ENCODE data around the gene CBX3.
A peak's percentile ranks its signal among the peaks of the same experiment; 100 is the strongest.
"Not testable (repeated sequence)": the region's sequence is repeated elsewhere in the genome, so short reads cannot be mapped to it uniquely, and the experiment has no call there.

CBX3 gene

DNA sequence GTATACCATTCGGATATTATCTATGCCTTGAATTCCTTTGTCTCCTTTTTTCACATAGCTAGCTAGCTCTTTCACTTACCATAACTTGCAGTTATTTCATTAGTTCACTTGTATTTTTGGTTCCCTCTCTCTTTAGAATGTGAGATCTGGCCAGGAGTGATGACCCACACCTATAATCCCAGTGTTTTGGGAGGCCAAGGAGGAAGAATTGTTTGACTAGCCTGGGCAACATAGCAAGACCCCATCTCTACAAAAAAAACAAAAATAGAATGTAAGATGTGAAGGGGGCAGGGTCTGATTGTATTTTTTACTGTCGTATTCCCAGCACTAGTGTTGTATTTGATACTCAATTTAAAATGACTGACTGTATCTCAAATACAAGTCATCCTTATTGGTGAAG is 29.9 kb upstream of the CBX3 start:
- DNase-seq = no peak

DNA sequence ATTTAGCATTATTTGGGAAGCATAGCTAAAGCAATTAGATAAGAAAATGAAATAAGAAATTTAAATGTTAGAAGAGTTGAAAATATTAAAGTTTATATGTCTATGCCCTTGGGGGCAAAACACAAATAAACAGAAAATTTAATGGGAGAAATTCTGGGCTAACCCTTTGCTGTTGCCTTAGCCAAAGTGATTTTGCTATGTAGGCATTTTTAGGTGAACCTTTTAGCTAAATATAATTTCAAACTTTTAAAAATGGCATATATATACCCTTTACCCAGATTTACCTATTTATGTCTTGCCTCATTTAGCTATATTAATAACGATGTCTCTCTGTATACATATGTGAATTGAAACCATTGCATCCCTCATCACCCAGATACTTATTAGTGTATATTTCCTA is 29.5 kb upstream of the CBX3 start:
- no peak for DNase-seq

DNA sequence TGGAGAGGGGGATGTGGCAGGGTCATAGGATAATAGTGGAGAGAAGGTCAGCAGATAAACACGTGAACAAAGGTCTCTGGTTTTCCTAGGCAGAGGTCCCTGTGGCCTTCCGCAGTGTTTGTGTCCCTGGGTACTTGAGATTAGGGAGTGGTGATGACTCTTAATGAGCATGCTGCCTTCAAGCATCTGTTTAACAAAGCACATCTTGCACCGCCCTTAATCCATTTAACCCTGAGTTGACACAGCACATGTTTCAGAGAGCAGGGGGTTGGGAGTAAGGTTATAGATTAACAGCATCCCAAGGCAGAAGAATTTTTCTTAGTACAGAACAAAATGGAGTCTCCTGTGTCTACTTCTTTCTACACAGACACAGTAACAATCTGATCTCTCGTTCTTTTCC is 25.6 kb upstream of the CBX3 start:
- DNase-seq = not testable (repeated sequence)

DNA sequence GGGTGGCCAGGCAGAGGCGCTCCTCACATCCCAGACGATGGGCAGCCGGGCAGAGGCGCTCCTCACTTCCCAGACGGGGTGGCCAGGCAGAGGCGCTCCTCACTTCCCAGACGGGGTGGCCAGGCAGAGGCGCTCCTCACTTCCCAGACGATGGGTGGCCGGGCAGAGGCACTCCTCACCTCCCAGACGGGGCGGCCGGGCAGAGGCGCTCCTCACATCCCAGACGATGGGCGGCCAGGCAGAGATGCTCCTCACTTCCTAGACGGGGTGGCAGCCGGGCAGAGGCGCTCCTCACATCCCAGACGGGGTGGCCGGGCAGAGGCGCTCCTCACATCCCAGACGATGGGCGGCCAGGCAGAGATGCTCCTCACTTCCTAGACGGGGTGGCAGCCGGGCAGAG is 24.8 kb upstream of the CBX3 start:
- not testable (repeated sequence) for DNase-seq

DNA sequence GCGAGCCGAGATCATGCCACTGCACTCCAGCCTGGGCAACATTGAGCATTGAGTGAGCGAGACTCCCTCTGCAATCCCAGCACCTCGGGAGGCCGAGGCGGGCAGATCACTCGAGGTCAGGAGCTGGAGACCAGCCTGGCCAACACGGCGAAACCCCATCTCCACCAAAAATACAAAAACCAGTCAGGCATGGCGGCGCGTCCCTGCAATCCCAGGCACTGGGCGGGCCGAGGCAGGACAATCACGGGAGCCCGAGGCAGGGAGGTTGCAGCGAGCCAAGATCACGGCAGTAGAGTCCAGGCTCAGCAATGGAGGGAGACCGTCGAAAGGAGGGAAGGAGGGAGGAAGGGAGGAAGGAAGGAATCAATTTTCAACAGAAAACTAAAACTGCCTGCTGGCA is 24.3 kb upstream of the CBX3 start:
- not testable (repeated sequence) for DNase-seq

DNA sequence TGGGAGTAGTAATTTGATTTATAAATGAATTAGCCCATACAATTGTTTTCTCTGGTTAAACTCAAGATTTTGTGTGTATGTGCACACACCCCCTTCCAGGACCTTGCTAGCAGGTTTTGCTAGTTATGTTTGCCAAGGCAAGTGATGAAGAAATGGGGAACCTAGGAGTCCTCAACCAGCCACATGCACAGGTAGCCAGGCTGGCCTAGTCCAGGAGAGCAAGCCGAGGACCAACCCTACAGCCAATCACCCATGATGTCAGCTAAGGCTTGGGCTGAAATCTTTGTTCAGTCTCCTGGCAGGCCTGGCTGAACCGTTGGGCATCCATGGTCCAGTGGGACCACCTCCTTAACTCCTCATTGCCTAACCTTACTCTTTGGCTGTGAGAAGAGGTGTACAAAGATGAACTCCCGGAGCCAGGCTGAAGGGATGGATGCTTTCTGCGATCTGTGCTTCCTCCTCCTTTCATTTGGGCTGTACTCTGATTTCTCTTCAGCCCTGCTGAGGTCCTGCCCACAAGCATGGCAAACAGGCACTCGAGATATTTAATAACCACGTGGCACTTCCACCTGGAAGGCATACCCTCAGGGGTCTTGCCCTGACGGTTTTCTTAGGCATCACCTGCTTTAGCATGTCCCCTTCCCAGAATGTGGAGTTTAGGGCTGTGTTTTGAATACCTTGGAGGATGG is 23.1 kb upstream of the CBX3 start:
- no peak for DNase-seq

DNA sequence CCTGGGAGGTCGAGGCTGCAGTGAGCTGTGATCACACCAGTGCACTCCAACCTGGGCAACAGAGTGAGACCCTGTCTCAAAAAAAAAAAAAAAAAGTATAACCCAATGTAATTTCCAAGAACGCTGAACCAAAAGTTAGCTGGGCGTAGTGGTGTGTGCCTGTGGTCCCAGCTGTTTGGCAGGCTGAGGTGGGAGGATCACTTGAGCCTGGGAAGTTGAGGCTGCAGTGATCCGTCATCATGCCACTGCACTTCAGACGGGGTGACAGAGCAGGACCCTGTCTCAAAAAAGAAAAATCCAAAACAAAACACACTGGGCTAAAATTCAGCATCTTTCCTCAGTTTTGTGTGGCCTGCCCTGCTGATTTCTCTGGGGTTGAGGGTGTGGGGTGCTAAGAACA is 22.1 kb upstream of the CBX3 start:
- DNase-seq = no peak

DNA sequence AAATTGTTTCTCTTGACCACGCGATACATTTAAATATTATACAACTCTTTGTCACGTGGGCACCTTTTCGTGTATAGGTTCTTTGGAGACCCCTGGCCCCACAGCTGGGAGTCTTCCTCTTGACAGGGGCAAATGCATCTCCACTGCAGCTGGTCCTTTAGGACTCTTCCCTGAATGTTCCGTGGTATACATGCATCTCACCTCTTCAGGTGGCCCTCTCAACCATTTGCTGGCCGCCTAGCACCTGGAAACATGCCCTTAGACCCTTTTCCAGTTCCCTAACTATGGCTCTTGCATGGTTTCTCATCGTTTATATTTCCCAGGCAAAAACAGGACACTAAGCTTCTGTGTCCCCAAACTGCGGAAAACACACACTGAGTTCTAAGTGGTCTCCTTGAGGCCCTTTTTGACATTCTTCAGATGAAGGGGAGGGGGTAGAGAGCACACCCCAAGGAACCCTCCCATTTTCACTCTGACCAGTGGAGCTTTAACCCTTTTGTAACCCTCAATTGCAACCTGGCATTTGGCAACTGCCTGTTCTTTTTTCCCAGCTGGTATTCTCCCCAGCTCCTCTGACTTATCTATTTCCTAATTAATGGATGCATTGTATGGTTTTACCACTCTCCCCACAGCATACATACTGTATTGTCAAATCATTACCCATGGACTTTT is 21.6 kb upstream of the CBX3 start:
- DNase-seq = no peak

DNA sequence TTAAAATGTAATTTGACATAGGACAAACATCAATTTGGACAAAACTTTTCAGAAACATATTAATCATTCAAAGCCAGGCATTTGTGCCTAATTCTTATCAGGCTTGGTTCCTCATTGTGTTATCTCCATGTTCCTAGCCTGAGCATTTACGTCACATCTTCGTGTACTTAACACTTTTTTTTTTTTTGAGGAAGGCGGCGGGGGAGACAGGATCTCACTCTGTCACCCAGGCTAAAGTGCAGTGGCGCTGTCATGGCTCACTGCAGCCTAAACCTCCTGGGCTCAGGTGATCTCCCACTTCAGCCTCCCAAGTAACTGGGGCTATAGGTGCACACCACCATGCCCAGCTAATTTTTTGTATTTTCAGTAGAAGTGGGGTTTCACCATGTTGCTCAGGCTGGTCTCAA is 20.8 kb upstream of the CBX3 start:
- no peak for DNase-seq

DNA sequence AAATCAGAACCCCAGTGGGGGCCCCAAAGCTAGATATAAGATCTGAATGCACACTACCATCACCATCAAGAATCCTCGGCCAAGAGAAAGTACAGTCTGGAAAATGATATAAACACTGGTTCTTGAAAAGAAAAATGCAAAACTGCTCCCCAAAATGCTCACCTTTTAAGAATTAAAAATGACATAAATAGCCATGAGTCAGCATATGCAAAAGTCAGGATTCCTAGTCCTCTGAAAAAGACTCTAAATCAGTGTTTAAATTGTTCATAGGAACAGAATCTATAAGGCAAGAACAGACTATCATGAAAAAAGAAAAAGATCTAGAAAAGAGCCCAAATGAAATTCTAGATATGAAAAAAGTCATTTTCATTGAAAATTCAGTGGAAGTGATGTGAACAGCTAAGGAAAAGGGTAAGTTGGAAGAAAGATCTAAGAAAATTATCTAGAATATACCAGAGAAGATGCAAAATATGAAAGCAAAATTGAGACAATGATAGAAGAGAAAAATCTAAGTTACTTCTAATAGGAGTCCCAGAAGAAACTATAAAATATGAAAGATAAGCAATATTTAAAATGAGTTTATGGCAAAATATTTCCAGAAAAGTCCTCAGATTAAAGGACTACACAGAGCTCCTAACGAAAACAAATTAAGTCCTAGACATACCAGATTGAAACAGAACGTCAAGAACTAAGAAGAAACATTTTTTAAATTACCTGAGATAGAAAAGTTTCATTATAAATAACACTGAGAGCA is 19.9 kb upstream of the CBX3 start:
- DNase-seq = no peak

DNA sequence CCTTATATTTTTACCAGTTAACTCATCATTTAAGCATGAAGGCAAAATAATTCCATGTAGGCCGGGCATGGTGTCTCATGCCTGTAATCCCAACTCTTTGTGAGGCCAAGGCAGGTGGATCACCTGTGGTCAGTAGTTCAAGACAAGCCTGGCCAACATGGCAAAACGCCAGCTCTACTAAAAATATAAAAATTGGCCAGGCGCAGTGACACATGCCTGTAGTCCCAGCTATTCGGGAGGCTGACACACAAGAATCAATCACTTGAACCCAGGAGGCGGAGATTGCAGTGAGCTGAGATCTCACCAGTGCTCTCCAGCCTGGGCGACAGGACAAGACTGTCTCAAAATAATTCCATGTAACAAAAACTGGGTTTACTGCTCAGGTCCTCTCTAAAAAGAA is 19.3 kb upstream of the CBX3 start:
- DNase-seq = no peak

DNA sequence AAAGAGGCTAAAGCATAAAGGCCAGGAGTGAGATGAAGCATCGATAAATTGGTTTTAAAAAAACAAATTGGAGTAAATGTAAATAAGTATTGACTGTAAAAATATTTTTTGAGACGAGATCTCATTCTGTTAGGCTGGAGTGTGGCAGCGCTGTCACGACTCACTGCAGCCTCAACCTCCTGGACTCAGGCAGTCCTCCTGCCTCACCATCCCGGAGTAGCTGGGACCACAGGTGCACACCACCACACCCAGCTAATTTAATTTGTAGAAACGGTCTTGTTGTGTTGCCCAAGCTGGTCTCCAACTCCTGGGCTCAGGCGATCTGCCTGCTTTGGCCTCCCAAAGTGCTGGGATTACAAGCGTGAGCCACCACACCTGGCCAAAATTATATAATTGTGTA is 18.8 kb upstream of the CBX3 start:
- DNase-seq = no peak

DNA sequence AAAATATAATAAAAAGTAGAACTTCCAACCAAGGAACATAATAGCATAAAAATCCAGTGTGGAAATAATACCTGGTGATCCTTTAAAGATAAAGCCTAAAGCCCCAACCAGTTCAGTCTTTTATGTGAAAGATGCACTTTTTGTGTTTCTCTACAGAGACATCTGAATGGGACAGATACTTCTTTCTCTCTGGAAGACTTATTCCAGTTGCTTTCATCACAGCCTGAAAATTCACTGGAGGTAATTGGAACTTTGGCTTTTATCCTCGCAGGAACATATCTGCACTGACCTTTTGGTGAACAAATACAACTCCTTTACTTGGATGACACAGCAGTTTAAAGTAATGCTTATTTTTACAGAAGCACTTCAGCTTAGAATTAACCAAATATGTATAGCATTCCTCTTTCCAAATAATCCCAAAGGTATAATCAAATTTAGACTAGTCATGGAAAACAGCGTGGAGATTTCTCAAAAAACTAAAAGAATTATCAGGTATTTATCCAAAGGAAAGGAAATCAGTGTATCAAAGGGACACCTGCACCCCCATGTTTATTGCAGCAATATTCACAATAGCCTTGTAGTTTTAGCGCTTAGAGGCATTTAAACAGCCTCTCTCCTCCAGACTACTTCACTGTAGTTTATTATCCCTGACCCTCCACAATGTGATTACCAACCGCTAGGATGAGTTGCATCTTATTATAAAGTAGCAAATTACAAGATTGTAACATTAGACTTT is 17.8 kb upstream of the CBX3 start:
- no peak for DNase-seq

DNA sequence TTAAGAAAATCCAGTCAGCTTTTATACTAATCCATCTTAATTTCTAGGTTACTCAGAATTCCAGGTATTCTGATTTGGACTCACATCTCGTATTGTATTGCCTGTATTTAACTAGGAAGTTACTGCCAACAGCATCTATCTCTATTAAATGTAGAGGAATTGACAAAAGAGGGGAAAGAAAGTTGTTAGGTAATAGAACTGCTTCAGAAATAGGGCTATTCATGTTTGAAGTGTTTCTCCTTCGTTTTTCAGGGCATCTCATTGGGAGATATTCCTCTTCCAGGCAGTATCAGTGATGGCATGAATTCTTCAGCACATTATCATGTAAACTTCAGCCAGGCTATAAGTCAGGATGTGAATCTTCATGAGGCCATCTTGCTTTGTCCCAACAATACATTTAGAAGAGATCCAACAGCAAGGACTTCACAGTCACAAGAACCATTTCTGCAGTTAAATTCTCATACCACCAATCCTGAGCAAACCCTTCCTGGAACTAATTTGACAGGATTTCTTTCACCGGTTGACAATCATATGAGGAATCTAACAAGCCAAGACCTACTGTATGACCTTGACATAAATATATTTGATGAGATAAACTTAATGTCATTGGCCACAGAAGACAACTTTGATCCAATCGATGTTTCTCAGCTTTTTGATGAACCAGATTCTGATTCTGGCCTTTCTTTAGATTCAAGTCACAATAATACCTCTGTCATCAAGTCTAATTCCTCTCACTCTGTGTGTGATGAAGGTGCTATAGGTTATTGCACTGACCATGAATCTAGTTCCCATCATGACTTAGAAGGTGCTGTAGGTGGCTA is 17.1 kb upstream of the CBX3 start:
- not testable (repeated sequence) for DNase-seq

DNA sequence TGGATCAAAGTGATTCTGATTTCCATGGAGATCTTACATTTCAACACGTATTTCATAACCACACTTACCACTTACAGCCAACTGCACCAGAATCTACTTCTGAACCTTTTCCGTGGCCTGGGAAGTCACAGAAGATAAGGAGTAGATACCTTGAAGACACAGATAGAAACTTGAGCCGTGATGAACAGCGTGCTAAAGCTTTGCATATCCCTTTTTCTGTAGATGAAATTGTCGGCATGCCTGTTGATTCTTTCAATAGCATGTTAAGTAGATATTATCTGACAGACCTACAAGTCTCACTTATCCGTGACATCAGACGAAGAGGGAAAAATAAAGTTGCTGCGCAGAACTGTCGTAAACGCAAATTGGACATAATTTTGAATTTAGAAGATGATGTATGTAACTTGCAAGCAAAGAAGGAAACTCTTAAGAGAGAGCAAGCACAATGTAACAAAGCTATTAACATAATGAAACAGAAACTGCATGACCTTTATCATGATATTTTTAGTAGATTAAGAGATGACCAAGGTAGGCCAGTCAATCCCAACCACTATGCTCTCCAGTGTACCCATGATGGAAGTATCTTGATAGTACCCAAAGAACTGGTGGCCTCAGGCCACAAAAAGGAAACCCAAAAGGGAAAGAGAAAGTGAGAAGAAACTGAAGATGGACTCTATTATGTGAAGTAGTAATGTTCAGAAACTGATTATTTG is 16.3 kb upstream of the CBX3 start:
- no peak for DNase-seq

DNA sequence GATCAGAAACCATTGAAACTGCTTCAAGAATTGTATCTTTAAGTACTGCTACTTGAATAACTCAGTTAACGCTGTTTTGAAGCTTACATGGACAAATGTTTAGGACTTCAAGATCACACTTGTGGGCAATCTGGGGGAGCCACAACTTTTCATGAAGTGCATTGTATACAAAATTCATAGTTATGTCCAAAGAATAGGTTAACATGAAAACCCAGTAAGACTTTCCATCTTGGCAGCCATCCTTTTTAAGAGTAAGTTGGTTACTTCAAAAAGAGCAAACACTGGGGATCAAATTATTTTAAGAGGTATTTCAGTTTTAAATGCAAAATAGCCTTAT is 15.7 kb upstream of the CBX3 start:
- DNase-seq = no peak

DNA sequence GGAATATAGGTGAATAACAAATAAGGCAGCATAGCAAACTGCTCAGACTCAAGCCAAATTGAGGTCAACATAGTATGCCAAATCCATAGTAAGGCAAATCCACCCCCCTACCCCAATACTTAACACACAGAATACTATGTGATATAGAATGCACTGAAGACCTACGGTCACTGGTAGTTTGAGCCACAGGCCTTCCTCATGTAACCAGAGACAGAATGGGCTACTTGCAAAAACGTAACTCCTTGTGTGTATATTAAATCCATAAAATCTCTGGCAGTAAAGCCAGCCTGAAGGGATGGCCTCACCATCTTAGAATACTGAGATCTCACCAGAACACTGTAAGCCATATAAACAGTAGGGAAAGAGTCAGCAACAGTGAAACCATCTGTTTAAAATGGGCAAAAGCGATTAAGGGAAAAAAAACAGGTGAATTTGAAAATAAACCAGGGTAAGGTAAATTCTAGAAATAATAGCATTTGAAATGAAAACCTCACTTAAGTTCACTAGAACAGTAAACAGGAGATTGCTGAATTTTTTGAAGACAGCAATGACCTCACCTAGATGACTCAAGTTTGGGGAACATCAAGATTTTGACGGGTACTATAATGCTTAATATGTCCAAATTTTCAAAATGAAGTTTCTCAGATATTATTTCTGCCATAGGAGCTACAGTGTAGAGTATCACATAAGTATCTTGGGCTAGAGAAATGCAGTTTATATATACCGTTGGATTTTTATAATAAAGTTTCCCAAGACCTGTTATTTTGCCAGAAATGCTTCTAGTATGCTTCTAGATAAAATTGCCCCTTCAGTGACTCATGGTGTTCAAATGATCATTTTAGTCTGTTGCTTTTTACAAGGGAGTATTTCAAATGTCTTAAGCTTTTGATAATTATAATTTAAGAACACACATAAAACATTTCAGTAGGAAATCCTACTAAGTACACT is 14.9 kb upstream of the CBX3 start:
- DNase-seq = no peak

DNA sequence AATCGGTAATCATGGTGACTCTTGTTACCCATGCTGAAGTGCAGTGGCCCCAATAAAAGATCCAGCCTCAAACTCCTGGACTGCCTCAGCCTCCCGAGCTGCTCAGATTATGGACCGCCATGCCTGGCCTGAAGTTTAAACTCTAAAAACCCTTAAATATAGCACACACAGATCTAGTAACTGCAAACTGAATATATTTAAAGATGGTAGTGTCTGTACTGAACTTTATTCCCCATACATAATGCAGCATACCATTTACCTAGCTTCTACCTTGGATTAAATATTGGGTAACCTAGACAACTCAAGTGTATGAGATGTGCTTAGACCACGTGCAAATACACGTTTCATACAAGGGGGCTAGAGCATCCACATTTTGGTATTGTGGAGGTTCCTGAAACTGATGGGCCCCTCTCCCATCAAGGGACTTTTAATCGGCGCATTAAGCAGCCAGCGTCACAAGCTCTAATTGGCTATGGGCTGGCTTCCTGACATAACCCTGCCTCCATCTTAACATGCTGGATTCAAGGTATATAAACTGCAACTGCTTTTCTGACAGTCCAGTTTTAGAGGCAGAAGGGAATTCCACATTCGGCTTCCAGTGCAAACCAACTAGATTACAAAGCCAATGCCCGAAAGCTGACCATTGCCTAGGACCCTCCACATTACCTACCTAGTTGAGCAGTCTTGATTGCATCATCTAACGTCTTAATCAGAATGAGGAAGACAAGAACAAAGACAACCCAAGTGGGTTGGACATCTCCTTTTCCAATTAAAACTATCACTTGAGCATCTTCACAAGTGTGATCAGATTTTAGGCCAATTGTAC is 14.0 kb upstream of the CBX3 start:
- DNase-seq = peak; percentile 58

DNA sequence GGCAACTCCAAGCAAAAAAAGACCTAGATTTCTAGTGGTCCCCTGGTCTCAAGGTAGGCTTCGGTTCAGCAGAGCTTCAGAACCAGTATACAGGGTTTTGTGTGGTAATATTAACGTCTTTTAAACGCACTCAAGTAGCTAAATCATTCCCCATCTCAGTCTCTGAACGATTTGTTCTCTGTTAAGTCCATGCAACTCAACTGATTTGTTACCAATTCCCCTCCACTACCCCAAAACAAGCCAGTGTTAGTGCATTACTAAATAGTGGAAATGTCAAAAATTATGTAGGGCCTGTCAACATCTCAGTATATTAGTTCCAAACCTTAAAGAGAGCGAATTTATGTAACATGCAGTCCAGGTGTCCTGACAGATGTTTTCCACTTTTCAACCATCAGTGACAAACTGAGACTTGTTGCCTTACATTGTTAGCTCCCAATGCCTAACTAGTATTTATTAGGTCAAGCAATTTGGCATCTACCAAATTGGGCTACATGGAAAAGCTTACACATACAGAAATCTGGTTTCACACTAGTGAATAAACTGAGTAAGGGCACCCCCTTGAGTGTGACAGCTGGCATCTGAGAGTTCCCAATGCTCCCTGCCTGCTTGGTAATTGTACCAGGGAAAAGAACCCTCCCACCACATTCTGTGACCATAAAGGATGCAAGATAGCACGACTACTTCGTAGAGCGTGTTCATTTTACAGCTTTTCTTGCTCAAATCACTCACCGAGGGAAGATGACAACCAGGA is 13.2 kb upstream of the CBX3 start:
- peak; percentile 54 for DNase-seq

Measured in NCI-H1105 treated with DMSO at 0.1 percent for 48 hours (cell line).